KMS-11 (cell line): ENCODE results near the gene GTF2IRD1.

Experiments
- H2AFZ ChIP-seq: fragments of 200-600 bp; sonication (generic); 2 replicates; pipeline ENCODE4 v1.6.1; 2016; ENCODE audit warnings: antibody characterized with exemption, mixed run types, low read depth
- H3K27ac ChIP-seq: fragments of 200-600 bp; sonication (generic); 2 replicates; pipeline ENCODE4 v1.6.1; 2016; ENCODE audit warnings: mild to moderate bottlenecking, mixed run types
- H3K27me3 ChIP-seq: fragments of 200-600 bp; sonication (generic); 2 replicates; pipeline ENCODE4 v1.6.1; 2017; ENCODE audit warnings: mild to moderate bottlenecking, low read depth, mixed run types, moderate library complexity; ENCODE audit not compliant: insufficient read depth
- H3K36me3 ChIP-seq: fragments of 200-600 bp; sonication (generic); 2 replicates; pipeline ENCODE4 v1.6.1; 2017; ENCODE audit warnings: mild to moderate bottlenecking, mixed run types; ENCODE audit not compliant: insufficient read depth
- H3K4me1 ChIP-seq: fragments of 200-600 bp; sonication (generic); 2 replicates; pipeline ENCODE4 v1.6.1; 2016; ENCODE audit warnings: mild to moderate bottlenecking, low read depth, mixed run types; ENCODE audit not compliant: poor library complexity, severe bottlenecking
- H3K4me2 ChIP-seq: fragments of 200-600 bp; sonication (generic); 2 replicates; pipeline ENCODE4 v1.7.0; 2016; ENCODE audit warnings: mild to moderate bottlenecking, mixed run types
- H3K4me3 ChIP-seq: fragments of 200-600 bp; sonication (generic); IDR thresholded peaks from 2 replicates; pipeline ENCODE4 v1.6.1; 2017; ENCODE audit warnings: low read depth, low read length, mixed read lengths; ENCODE audit not compliant: insufficient read depth
- H3K79me2 ChIP-seq: fragments of 200-600 bp; sonication (generic); 2 replicates; pipeline ENCODE4 v1.6.1; 2016; ENCODE audit warnings: low read depth, mixed run types; ENCODE audit not compliant: insufficient read depth
- H3K9ac ChIP-seq: fragments of 200-600 bp; sonication (generic); 2 replicates; pipeline ENCODE4 v1.6.1; 2016; ENCODE audit warnings: mild to moderate bottlenecking, mixed run types
- H4K20me1 ChIP-seq: fragments of 200-600 bp; sonication (generic); 2 replicates; pipeline ENCODE4 v1.6.1; 2016; ENCODE audit warnings: mild to moderate bottlenecking, mixed run types; ENCODE audit not compliant: insufficient read depth
- CTCF ChIP-seq: fragments of 200-600 bp; sonication (generic); conservative IDR thresholded peaks from 2 replicates; pipeline ENCODE4 v1.6.1; 2017; ENCODE audit warnings: low read depth, mild to moderate bottlenecking, antibody characterized with exemption, low read length, moderate library complexity, mixed read lengths

Gene GTF2IRD1

GRCh38 chr7:74599244-74599643, 145.5 kb downstream of the GTF2IRD1 start:
- Histone ChIP-seq H3K79me2 (no peaks in the 10 kb centered on the region), H3K4me3 (no peak overlapping the region), H3K4me2 (peak overlapping the region; percentile 27; the same call in 1 of the 2 replicates), H3K4me1 (peaks cover 20% of the 10 kb centered on the region), H4K20me1 (no peaks in the 10 kb centered on the region), H3K27me3 (no peaks in the 10 kb centered on the region), H3K9ac (no peak overlapping the region), H2AFZ (no peak overlapping the region), H3K36me3 (no peaks in the 10 kb centered on the region), H3K27ac (no peak overlapping the region)
- TF ChIP-seq CTCF, result no peak

- peaks cover 26% of the 10 kb centered on the region for H3K4me1 ChIP-seq
- H4K20me1 ChIP-seq, result no peaks in the 10 kb centered on the region
- H3K79me2 ChIP-seq, result no peaks in the 10 kb centered on the region
- H3K27ac ChIP-seq, result no peak overlapping the region
- H3K36me3 ChIP-seq, result no peaks in the 10 kb centered on the region
- no peak overlapping the region for H2AFZ ChIP-seq
- H3K27me3 ChIP-seq, result no peaks in the 10 kb centered on the region
- no peak for TF ChIP-seq CTCF
- H3K9ac ChIP-seq, result no peak overlapping the region
- H3K4me2 ChIP-seq, result no peak overlapping the region
- H3K4me3 ChIP-seq, result no peak overlapping the region
Observed at GRCh38 chr7:74604326-74605020, 150.8 kb downstream of the GTF2IRD1 start.

GRCh38 chr7:74606101-74606908, 152.6 kb downstream of the GTF2IRD1 start:
- H3K79me2 ChIP-seq, result no peaks in the 10 kb centered on the region
- peak overlapping the region; percentile 1; the same call in 1 of the 2 replicates for H3K27ac ChIP-seq

More at GRCh38 chr7:74606101-74606908, 152.6 kb downstream of the GTF2IRD1 start:
- Histone ChIP-seq H3K4me1 (peaks cover 19% of the 10 kb centered on the region), H3K9ac (peak overlapping the region; percentile 53), H2AFZ (peak overlapping the region; percentile 96), H3K36me3 (no peaks in the 10 kb centered on the region), H3K4me2 (peak overlapping the region; percentile 58), H3K27me3 (no peaks in the 10 kb centered on the region), H4K20me1 (no peaks in the 10 kb centered on the region), H3K4me3 (no peak overlapping the region)
- TF ChIP-seq CTCF, result no peak
